Right lobe of liver (tissue), 4 donors: Measurements from ENCODE around the gene MACO1.

Source experiments
- CTCF ChIP-seq, 4 donors: fragments of 200-600 bp in 3 of 4; fragments of 450-650 bp in 1 of 4; IDR thresholded peaks; one replicate each; pipeline versions ENCODE4 v1.5.1 to v1.8.0; 2016 to 2022; ENCODE audit warnings: antibody characterized with exemption in 4 of 4, mild to moderate bottlenecking in 2 of 4
- POLR2A ChIP-seq: fragments of 450-650 bp; IDR thresholded peaks from one replicate; pipeline ENCODE4 v1.6.1; 2017; ENCODE audit warnings: antibody characterized with exemption, mild to moderate bottlenecking
- donor health status: DM: no; HTN: no; CAD: no.
- donor health status: DM: no; HTN: no; CAD: no.
- donor health status: DM: no; HTN: yes; CAD: no.

- TF ChIP-seq CTCF (IDR thresholded peaks at IDR 0.05) (no peak), POLR2A (no peak)
Observed at GRCh38 chr1:25445993-25446538, 15.4 kb downstream of the MACO1 start.
